Endothelial cell of umbilical vein (primary cell): ENCODE measurements around the gene CELF1. TPM values are rescaled to one million over a fixed set of nuclear protein-coding genes. Genes with fewer than 3 reads are reported as not detected.

Experiments used
- BruUV-seq: library from RNA; stranded (reverse); fragments of 400-500 nt; replicated peaks from 2 replicates; lab custom pipeline; 2021; lab: Mats Ljungman, UMichigan
- CTCF ChIA-PET: fragments of 300-600, 350-600 bp; sonication (Branson Sonifier 250); formaldehyde crosslinking; loops from one replicate; lab custom pipeline; 2021; ENCODE audit warnings: antibody characterized with exemption, inconsistent platforms; lab: Charles Lee
- POLR2A ChIA-PET: fragments of 300-600, 350-600 bp; sonication (Branson Sonifier 250); formaldehyde crosslinking; loops from one replicate; lab custom pipeline; 2021; ENCODE audit warnings: antibody characterized with exemption, inconsistent platforms; lab: Charles Lee
- DNase-seq: peaks from one replicate; pipeline ENCODE4 v3.0.0-alpha.2; 2011; ENCODE audit warnings: low read depth, low spot score
- FAIRE-seq: peaks from 2 replicates; lab custom pipeline; 2011; peaks lifted over from hg19 to GRCh38; lab: Jason Lieb, UNC
- H2AFZ ChIP-seq: 2 replicates; pipeline ENCODE4 v1.6.0; 2012; ENCODE audit warnings: low read depth, low read length, control low read depth, inconsistent platforms
- H3K27ac ChIP-seq: 2 replicates; pipeline ENCODE4 v1.5.1; 2011; ENCODE audit warnings: low read depth, mild to moderate bottlenecking, control low read depth, low read length, moderate library complexity; ENCODE audit not compliant: insufficient read depth
- H3K27me3 ChIP-seq, 2 experiments: 2 replicates each; pipeline versions ENCODE4 v1.6.0 to v1.6.1; 2011; ENCODE audit warnings: low read length in 2 of 2, mixed read lengths in 1 of 2; ENCODE audit not compliant: control insufficient read depth in 2 of 2, insufficient read depth in 2 of 2
- H3K36me3 ChIP-seq, 2 experiments: 2 replicates in 1 of 2; 3 replicates in 1 of 2; pipeline ENCODE4 v1.5.1; 2011; ENCODE audit warnings: low read length in 2 of 2, mild to moderate bottlenecking in 1 of 2, moderate library complexity in 1 of 2; ENCODE audit not compliant: control insufficient read depth in 2 of 2, insufficient read depth in 2 of 2; ENCODE audit errors: extremely low read depth in 1 of 2
- H3K4me1 ChIP-seq: 3 replicates; pipeline ENCODE4 v1.5.1; 2011; ENCODE audit warnings: mild to moderate bottlenecking, low read length; ENCODE audit not compliant: control insufficient read depth, insufficient read depth; ENCODE audit errors: extremely low read depth
- H3K4me2 ChIP-seq: 2 replicates; pipeline ENCODE4 v1.6.1; 2011; ENCODE audit warnings: low read length, control low read depth, mixed read lengths; ENCODE audit not compliant: insufficient read depth
- H3K4me3 ChIP-seq, 3 experiments: fragments of 200-600 bp in 1 of 3; sonication (generic), shearing (Covaris generic) in 1 of 3; replicated peaks in 1 of 3; 2 replicates each; pipeline ENCODE4 v1.5.1; 2011 to 2016; ENCODE audit warnings: control low read depth in 3 of 3, low read length in 3 of 3, mild to moderate bottlenecking in 2 of 3, inconsistent platforms in 1 of 3, low read depth in 1 of 3, moderate library complexity in 1 of 3; ENCODE audit not compliant: insufficient read depth in 1 of 3
- H3K79me2 ChIP-seq: 2 replicates; pipeline ENCODE4 v1.6.0; 2012; ENCODE audit warnings: low read length, inconsistent platforms; ENCODE audit not compliant: control insufficient read depth, insufficient read depth
- H3K9ac ChIP-seq: replicated peaks from 2 replicates; pipeline ENCODE3; 2011; ENCODE audit warnings: low read length, control low read depth; ENCODE audit not compliant: insufficient read depth; ENCODE audit errors: extremely low read depth
- H3K9me1 ChIP-seq: replicated peaks from 3 replicates; pipeline ENCODE4 v1.6.0; 2011; ENCODE audit warnings: mild to moderate bottlenecking, low read length; ENCODE audit not compliant: control insufficient read depth, insufficient read depth; ENCODE audit errors: extremely low read depth
- H3K9me3 ChIP-seq: replicated peaks from 2 replicates; pipeline ENCODE4 v1.5.1; 2012; ENCODE audit warnings: low read length, inconsistent platforms; ENCODE audit not compliant: control insufficient read depth, insufficient read depth
- H4K20me1 ChIP-seq: replicated peaks from 2 replicates; pipeline ENCODE3; 2011; ENCODE audit warnings: mild to moderate bottlenecking, low read length; ENCODE audit not compliant: control insufficient read depth, insufficient read depth; ENCODE audit errors: extremely low read depth
- EZH2 ChIP-seq: IDR thresholded peaks from 2 replicates; pipeline ENCODE4 v1.6.1; 2012; ENCODE audit warnings: borderline replicate concordance, low read depth, mild to moderate bottlenecking, moderate library complexity, low read length, inconsistent platforms; ENCODE audit not compliant: severe bottlenecking
- FOS ChIP-seq: IDR thresholded peaks from 2 replicates; pipeline ENCODE4 v1.6.1; 2011; ENCODE audit warnings: mild to moderate bottlenecking, low read length, moderate library complexity, borderline replicate concordance; ENCODE audit not compliant: insufficient read depth
- GATA2 ChIP-seq: IDR thresholded peaks from 2 replicates; pipeline ENCODE4 v1.7.0; 2011; ENCODE audit warnings: low read depth, mild to moderate bottlenecking, moderate library complexity, mixed read lengths, low read length; ENCODE audit not compliant: insufficient read length, insufficient read depth
- JUN ChIP-seq: IDR thresholded peaks from 2 replicates; pipeline ENCODE4 v1.6.1; 2011; ENCODE audit warnings: borderline replicate concordance, low read depth; ENCODE audit not compliant: insufficient read length, insufficient read depth
- MYC ChIP-seq: IDR thresholded peaks from one replicate; pipeline ENCODE4 v1.6.1; 2011; ENCODE audit warnings: mild to moderate bottlenecking, low read depth, low read length
- POLR2A ChIP-seq: IDR thresholded peaks from 2 replicates; pipeline ENCODE4 v1.6.1; 2012; ENCODE audit warnings: low read depth, mild to moderate bottlenecking, control low read depth, low read length
- POLR2AphosphoS5 ChIP-seq: IDR thresholded peaks from 2 replicates; pipeline ENCODE4 v1.6.1; 2012; ENCODE audit warnings: low read depth, mild to moderate bottlenecking, control low read depth, low read length, moderate library complexity; ENCODE audit not compliant: insufficient read depth
- dilution Hi-C: fragments of 300-500 bp; cut with MboI; formaldehyde crosslinking; loops from one replicate; pipeline ENCODE4 v1.15.0; 2019; ENCODE audit warnings: low sequenced_read_pairs; ENCODE audit not compliant: extremely low pct_ligation_motif_present
- intact Hi-C: fragments of 100-400 bp; cut with micrococcal nuclease; formaldehyde crosslinking; loops from one replicate; pipeline ENCODE4 v1.10.0; 2022
- polyA plus RNA-seq, 4 experiments: library from polyadenylated mRNA; depleted of rRNA in 3 of 4; stranded (reverse) in 3 of 4; unstranded in 1 of 4; fragments of >200 nt; gene quantifications; 2 replicates each; pipeline versions ENCODE4 v1.2.1 to v1.2.3, GENCODE V29; 2011 to 2012; ENCODE audit warnings: missing spikeins in 1 of 4
- total RNA-seq: library from RNA; stranded (reverse); gene quantifications from 2 replicates; pipeline ENCODE4 v1.2.3, GENCODE V29; 2021
- TF ChIP-seq, protein P1 (sequence below): IDR thresholded peaks from 2 replicates; pipeline ENCODE4 v1.6.1; 2011; ENCODE audit not compliant: insufficient read depth, insufficient read length
- TF ChIP-seq, protein P2 (sequence below), 2 donors: IDR thresholded peaks; 1 replicate in 1 of 2; 2 replicates in 1 of 2; pipeline ENCODE4 v1.5.1; 2011; ENCODE audit warnings: low read length in 2 of 2, mild to moderate bottlenecking in 2 of 2, moderate library complexity in 2 of 2, control low read depth in 1 of 2, inconsistent platforms in 1 of 2, low read depth in 1 of 2; ENCODE audit not compliant: insufficient read depth in 1 of 2; ENCODE audit errors: extremely low read depth in 1 of 2

CELF1 gene
- total and polyA plus RNA-seq, 2 donors (not counting 3 experiments of a cell fraction or from before 2014, with no cell fraction given) = 66.3 to 120 TPM

DNA sequence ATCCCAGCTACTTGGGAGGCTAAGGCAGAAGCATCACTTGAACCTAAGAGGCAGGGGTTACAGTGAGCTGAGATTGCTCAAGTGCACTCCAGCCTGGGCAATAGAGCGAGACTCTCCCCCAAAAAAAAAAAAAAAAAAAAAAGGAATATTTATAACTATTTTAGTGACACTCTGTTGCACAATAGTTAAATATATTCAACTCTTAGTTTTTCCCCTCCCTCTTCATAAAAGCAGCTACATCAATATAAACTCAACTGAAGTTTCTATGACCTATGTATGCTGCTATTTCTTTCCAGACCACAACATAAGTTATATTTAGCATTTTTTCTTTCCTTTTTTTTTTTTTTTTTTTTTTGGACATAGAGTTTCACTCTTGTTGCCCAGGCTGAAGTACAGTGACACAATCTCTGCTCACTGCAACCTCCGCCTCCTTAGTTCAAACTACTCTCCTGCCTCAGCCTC, 19.2 kb downstream of the CELF1 start:
- Histone ChIP-seq H3K79me2 (peaks cover 99% of the 10 kb centered on the region), H3K4me1 (peaks cover 4% of the 10 kb centered on the region), H3K4me3 (no peak overlapping the region), H3K9me1 (no peaks in the 10 kb centered on the region), H3K9ac (no peak overlapping the region), H4K20me1 (peaks cover 15% of the 10 kb centered on the region), H2AFZ (no peak overlapping the region), H3K9me3 (no peaks in the 10 kb centered on the region), H3K27me3 (no peaks in the 10 kb centered on the region), H3K4me2 (no peak overlapping the region), H3K27ac (no peak overlapping the region), H3K36me3 (no peaks in the 10 kb centered on the region)
- no TSS peak for BruUV-seq
- CTCF ChIA-PET = interaction anchor here (0.8 to 1.7 kb wide), 3 partner anchors 9 to 46 kb away, joined by 3 to 5 read pairs (median 3); no protein-coding TSS in a partner anchor
- DNase-seq = no peak
- no peak for FAIRE-seq
- dilution Hi-C loops (no loop called here), intact Hi-C loops (no loop called here)
- POLR2A ChIA-PET = no interaction called here
- TF ChIP-seq MYC (no peak), EZH2 (no peak), JUN (no peak), FOS (no peak), GATA2 (no peak), POLR2A (no peak), POLR2AphosphoS5 (no peak)
- TF ChIP-seq, protein P1, sequence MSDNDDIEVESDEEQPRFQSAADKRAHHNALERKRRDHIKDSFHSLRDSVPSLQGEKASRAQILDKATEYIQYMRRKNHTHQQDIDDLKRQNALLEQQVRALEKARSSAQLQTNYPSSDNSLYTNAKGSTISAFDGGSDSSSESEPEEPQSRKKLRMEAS = no peak
- TF ChIP-seq, protein P2, sequence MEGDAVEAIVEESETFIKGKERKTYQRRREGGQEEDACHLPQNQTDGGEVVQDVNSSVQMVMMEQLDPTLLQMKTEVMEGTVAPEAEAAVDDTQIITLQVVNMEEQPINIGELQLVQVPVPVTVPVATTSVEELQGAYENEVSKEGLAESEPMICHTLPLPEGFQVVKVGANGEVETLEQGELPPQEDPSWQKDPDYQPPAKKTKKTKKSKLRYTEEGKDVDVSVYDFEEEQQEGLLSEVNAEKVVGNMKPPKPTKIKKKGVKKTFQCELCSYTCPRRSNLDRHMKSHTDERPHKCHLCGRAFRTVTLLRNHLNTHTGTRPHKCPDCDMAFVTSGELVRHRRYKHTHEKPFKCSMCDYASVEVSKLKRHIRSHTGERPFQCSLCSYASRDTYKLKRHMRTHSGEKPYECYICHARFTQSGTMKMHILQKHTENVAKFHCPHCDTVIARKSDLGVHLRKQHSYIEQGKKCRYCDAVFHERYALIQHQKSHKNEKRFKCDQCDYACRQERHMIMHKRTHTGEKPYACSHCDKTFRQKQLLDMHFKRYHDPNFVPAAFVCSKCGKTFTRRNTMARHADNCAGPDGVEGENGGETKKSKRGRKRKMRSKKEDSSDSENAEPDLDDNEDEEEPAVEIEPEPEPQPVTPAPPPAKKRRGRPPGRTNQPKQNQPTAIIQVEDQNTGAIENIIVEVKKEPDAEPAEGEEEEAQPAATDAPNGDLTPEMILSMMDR (IDR thresholded peaks at IDR 0.05; ENCODE audit: extremely low read depth in 1 of 2, insufficient read depth in 1 of 2, low read depth in 1 of 2, low read length in 2 of 2) = no peak
